ENCODE data around the gene ECI1.

The ECI1 gene

DNA sequence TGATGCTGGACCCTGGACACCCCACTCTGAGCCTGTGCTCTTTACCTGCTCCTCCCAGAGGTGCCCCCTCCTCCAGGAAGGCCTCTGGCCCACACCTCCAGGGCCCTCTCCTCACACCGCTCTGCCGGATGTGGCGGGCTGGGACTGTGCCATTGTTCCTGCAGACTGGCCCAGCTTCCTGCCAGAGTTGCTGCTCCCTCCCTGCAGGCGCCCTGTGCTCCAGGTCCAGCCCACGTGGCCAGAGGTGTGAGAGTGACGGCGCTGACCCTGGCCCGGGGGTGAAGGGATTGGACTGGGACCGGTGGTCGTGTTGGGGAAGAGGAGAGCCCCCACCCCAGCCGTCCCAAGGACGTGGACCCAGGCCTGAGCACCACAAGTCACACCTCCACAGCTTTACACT is 22.3 kb downstream of the ECI1 start:
- Histone ChIP-seq H3F3A (ENCODE audit: control insufficient read depth, insufficient read depth) (no peaks in the 10 kb centered on the region), H3K4me2 (ENCODE audit: low read length) (no peak overlapping the region), H3K4me3 (ENCODE audit: low read length) (no peak overlapping the region), H3K4me1 (ENCODE audit: control insufficient read depth, low read length) (peaks cover 11% of the 10 kb centered on the region), H3K27ac (ENCODE audit: low read depth, low read length) (no peak overlapping the region), H4K20me1 (ENCODE audit: control insufficient read depth, insufficient read depth, low read depth, low read length) (no peaks in the 10 kb centered on the region), H3K27me3 (ENCODE audit: control insufficient read depth, low read length) (no peaks in the 10 kb centered on the region), H3K9me3 (ENCODE audit: control insufficient read depth, insufficient read depth, low read length) (no peaks in the 10 kb centered on the region), H3K36me3 (ENCODE audit: control insufficient read depth, low read length) (peaks cover 55% of the 10 kb centered on the region), H3K79me2 (ENCODE audit: control insufficient read depth, low read length) (peaks cover 46% of the 10 kb centered on the region), H3K9me2 (replicated peaks; ENCODE audit: control insufficient read depth, low read length) (no peaks in the 10 kb centered on the region)
- TF ChIP-seq, protein P1, sequence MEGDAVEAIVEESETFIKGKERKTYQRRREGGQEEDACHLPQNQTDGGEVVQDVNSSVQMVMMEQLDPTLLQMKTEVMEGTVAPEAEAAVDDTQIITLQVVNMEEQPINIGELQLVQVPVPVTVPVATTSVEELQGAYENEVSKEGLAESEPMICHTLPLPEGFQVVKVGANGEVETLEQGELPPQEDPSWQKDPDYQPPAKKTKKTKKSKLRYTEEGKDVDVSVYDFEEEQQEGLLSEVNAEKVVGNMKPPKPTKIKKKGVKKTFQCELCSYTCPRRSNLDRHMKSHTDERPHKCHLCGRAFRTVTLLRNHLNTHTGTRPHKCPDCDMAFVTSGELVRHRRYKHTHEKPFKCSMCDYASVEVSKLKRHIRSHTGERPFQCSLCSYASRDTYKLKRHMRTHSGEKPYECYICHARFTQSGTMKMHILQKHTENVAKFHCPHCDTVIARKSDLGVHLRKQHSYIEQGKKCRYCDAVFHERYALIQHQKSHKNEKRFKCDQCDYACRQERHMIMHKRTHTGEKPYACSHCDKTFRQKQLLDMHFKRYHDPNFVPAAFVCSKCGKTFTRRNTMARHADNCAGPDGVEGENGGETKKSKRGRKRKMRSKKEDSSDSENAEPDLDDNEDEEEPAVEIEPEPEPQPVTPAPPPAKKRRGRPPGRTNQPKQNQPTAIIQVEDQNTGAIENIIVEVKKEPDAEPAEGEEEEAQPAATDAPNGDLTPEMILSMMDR (IDR thresholded peaks at IDR 0.05; ENCODE audit: low read depth, low read length, poor library complexity, severe bottlenecking) = no peak
- TF ChIP-seq EZH2phosphoT487 (IDR thresholded peaks at IDR 0.05; ENCODE audit: borderline replicate concordance, low read length) = no peak

DNA sequence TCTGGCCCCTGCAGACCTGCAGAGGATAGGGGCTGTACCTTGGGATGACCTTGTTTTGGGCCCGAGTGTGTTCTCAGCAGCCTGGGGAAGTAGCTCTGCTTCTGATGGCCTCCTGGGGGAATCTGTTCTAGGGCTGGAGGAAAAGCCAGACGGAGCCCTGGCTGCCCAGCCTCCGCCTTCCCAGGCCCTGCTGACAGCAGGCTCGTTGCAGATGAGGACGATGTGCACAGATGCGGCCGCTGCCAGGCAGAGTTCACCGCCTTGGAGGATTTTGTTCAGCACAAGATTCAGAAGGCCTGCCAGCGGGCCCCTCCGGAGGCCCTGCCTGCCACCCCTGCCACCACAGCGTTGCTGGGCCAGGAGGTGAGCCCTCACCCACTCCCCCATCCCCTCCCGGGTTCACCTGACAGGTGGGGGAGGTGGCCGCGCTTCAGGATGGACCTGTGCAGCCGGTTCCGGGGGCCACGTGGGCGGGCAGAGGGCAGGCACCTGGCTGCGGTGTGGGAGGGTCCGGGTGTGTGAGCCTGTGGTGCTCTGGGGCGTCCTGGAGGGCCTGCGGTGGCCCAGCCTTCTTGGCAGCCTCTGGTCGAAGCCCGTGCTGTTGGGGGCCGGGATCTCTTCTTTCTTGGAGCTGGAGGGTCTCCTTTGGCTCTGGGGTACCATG is 23.1 kb downstream of the ECI1 start:
- Histone ChIP-seq H3K36me3 (ENCODE audit: control insufficient read depth, low read length) (peaks cover 54% of the 10 kb centered on the region), H3K4me3 (ENCODE audit: low read length) (no peak overlapping the region), H3K27me3 (ENCODE audit: control insufficient read depth, low read length) (no peaks in the 10 kb centered on the region), H3K4me1 (ENCODE audit: control insufficient read depth, low read length) (peaks cover 11% of the 10 kb centered on the region), H3K4me2 (ENCODE audit: low read length) (no peak overlapping the region), H3K79me2 (ENCODE audit: control insufficient read depth, low read length) (peaks cover 52% of the 10 kb centered on the region), H3F3A (ENCODE audit: control insufficient read depth, insufficient read depth) (no peaks in the 10 kb centered on the region), H3K9me3 (ENCODE audit: control insufficient read depth, insufficient read depth, low read length) (no peaks in the 10 kb centered on the region), H3K27ac (ENCODE audit: low read depth, low read length) (no peak overlapping the region), H3K9me2 (replicated peaks; ENCODE audit: control insufficient read depth, low read length) (no peaks in the 10 kb centered on the region), H4K20me1 (ENCODE audit: control insufficient read depth, insufficient read depth, low read depth, low read length) (no peaks in the 10 kb centered on the region)
- TF ChIP-seq EZH2phosphoT487 (IDR thresholded peaks at IDR 0.05; ENCODE audit: borderline replicate concordance, low read length) = no peak
- TF ChIP-seq, protein P1 (IDR thresholded peaks at IDR 0.05; ENCODE audit: low read depth, low read length, poor library complexity, severe bottlenecking) = no peak

DNA sequence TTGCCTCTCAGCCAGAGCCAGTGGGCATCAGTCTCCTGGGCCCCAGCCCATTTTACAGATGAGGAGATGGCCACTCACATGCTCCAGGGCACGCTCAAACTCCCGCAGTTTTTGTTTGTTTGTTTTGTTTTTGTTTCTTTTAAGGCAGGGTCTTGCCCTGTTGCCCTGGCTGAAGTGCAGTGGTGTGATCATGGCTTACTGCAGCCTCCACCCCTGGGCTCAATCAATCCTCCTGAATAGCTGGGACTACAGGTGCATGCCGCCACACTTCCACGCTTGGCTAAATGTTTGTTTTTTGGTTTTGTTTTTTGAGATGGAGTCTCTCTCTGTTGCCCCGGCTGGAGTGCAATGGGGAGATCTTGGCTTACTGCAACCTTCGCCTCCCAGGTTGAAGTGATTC is 24.5 kb downstream of the ECI1 start:
- no peak overlapping the region for H3K4me3 ChIP-seq (ENCODE audit: low read length)
- peaks cover 11% of the 10 kb centered on the region for H3K4me1 ChIP-seq (ENCODE audit: control insufficient read depth, low read length)
- no peaks in the 10 kb centered on the region for H3K27me3 ChIP-seq (ENCODE audit: control insufficient read depth, low read length)
- H3F3A ChIP-seq (ENCODE audit: control insufficient read depth, insufficient read depth) = 0 out of 2 replicates have a peak, but pooled peaks cover 2% of the 10 kb centered on the region
- no peak for TF ChIP-seq EZH2phosphoT487 (IDR thresholded peaks at IDR 0.05; ENCODE audit: borderline replicate concordance, low read length)
- TF ChIP-seq, protein P1 (IDR thresholded peaks at IDR 0.05; ENCODE audit: low read depth, low read length, poor library complexity, severe bottlenecking) = no peak
- peaks cover 52% of the 10 kb centered on the region for H3K79me2 ChIP-seq (ENCODE audit: control insufficient read depth, low read length)
- H3K9me2 ChIP-seq (replicated peaks; ENCODE audit: control insufficient read depth, low read length) = no peaks in the 10 kb centered on the region
- H3K9me3 ChIP-seq (ENCODE audit: control insufficient read depth, insufficient read depth, low read length) = no peaks in the 10 kb centered on the region
- H4K20me1 ChIP-seq (ENCODE audit: control insufficient read depth, insufficient read depth, low read depth, low read length) = no peaks in the 10 kb centered on the region
- H3K4me2 ChIP-seq (ENCODE audit: low read length) = no peak overlapping the region
- peaks cover 43% of the 10 kb centered on the region for H3K36me3 ChIP-seq (ENCODE audit: control insufficient read depth, low read length)
- no peak overlapping the region for H3K27ac ChIP-seq (ENCODE audit: low read depth, low read length)

All from DOHH2 (cell line).